Lower lobe of right lung (tissue), 2 donors: ENCODE results near the gene DOCK8. TPM values are rescaled to one million over a fixed set of nuclear protein-coding genes. Genes with fewer than 3 reads are reported as not detected.

Source experiments
- ATAC-seq, 2 donors: fragments of 200-7000 bp; cut with Tn5 transposase; one replicate each; pipeline ENCODE4 v1.9.1; 2020 to 2022; ENCODE audit warnings: mild to moderate bottlenecking in 2 of 2, moderate library complexity in 2 of 2
- DNase-seq: peaks from one replicate; pipeline ENCODE4 v3.0.0-alpha.2; 2020
- H3K27ac ChIP-seq: fragments of 200-600 bp; one replicate; pipeline ENCODE4 v1.8.0; 2022
- H3K27me3 ChIP-seq: fragments of 200-600 bp; one replicate; pipeline ENCODE4 v1.8.0; 2022; ENCODE audit warnings: low read depth
- H3K36me3 ChIP-seq: fragments of 200-600 bp; one replicate; pipeline ENCODE4 v1.8.0; 2022; ENCODE audit warnings: mild to moderate bottlenecking
- H3K4me1 ChIP-seq: fragments of 200-600 bp; one replicate; pipeline ENCODE4 v1.8.0; 2022
- H3K4me3 ChIP-seq: fragments of 200-600 bp; one replicate; pipeline ENCODE4 v1.8.0; 2022; ENCODE audit warnings: mild to moderate bottlenecking
- H3K9me3 ChIP-seq: fragments of 200-600 bp; one replicate; pipeline ENCODE4 v1.8.0; 2022
- CTCF ChIP-seq: fragments of 200-600 bp; IDR thresholded peaks from one replicate; pipeline ENCODE4 v1.8.0; 2022; ENCODE audit warnings: antibody characterized with exemption, mild to moderate bottlenecking
- intact Hi-C: fragments of 100-400 bp; cut with DNase I; formaldehyde crosslinking; loops from one replicate; pipeline ENCODE4 v1.11.0; 2022
- total RNA-seq: library from RNA; stranded (reverse); fragmentation: NEBNext Ultra II Directional; extraction: Animal tissue kit (Norgen Biotek cat#: 25700); gene quantifications from one replicate; pipeline ENCODE4 v1.2.1, GENCODE V29; 2021
- donor health status: DM: no; HTN: yes; CAD: no; lungs with severe emphysema.

The DOCK8 gene
- total RNA-seq, 1 donor from 2014 or later: 112 TPM

DNA sequence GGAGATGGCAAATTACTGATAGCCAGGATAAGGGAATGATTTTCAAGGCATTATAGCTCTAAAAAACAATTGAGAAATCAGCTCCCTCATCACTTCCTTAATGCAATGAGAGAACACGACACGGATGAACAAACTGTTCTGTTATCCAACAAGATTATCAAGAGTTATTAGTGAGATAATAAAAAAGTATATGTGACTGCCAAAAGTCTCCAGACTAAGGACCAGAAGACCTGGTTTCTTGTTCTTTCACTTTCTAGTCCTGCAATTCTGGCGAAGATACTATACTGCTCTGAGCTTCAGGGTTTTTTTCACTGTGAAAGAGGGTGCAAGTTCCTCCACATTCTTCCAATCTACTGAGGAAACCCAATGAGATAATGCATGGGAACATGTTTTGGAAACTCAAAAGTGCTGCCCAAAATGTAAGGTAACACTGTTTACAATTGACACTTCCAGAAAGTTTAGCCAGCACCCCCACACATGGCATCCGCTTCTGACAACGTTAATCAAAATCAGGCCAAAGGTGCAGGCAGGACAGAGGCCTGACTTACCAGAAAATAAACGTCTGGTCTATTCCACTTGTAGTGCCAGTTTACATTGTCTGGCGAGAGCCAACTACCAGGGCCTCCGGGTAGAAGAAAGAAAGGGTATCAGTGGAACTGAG lies 254.2 kb downstream of the DOCK8 start:
- Histone ChIP-seq H3K9me3 (no peaks in the 10 kb centered on the region), H3K4me1 (peaks cover 29% of the 10 kb centered on the region), H3K36me3 (peaks cover 16% of the 10 kb centered on the region), H3K27me3 (no peaks in the 10 kb centered on the region), H3K27ac (peak overlapping the region; percentile 83), H3K4me3 (peak overlapping the region; percentile 66)
- intact Hi-C loops: no loop called here
- TF ChIP-seq CTCF: no peak
- ATAC-seq (peak in 1 of 2 donors; percentile 20), DNase-seq (no peak)

- H3K36me3 ChIP-seq: peaks cover 8% of the 10 kb centered on the region
- peak; percentile 91 for DNase-seq
- H3K27ac ChIP-seq: peak overlapping the region; percentile 83
- peak overlapping the region; percentile 66 for H3K4me3 ChIP-seq
- TF ChIP-seq CTCF: no peak
- peak; percentile 96 to 98 for ATAC-seq
- intact Hi-C loops: no loop called here
- H3K9me3 ChIP-seq: no peaks in the 10 kb centered on the region
- peaks cover 29% of the 10 kb centered on the region for H3K4me1 ChIP-seq
- no peaks in the 10 kb centered on the region for H3K27me3 ChIP-seq
Observed at GRCh38 chr9:469672-470551, 255.2 kb downstream of the DOCK8 start.

DNA sequence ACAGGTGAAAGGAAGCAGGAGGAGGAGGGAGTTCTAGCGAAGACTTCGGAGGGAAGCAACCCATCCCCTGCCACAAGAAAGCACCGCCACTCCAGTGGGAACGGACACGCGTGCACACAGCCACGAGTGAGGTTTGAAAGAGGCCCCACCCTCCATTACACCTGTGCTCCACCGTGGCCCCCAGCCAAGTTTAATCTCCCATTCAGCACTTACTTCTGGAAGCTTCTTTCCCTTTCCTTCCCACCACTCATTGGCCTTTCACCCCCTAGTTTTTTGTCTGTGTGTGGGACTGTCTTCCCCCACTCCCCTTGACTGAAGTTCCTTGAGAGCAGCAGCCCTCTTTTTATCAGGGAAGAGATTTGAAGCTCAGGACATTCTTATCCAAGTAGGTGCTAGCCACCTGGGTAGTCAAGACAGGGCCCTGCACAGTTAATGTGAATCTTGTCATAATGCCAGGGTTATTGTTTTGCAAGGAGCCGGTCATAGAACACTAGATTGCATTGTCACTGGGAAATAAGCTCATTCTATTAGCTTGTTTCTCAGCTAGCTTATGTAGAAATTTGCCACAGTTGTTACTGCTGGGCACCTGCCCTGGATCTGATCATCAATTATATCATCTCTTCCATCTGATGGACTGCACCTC lies 256.0 kb downstream of the DOCK8 start:
- Histone ChIP-seq H3K27ac (peak overlapping the region; percentile 83), H3K4me1 (peaks cover 29% of the 10 kb centered on the region), H3K4me3 (peak overlapping the region; percentile 66), H3K9me3 (no peaks in the 10 kb centered on the region), H3K36me3 (peaks cover 3% of the 10 kb centered on the region), H3K27me3 (no peaks in the 10 kb centered on the region)
- ATAC-seq (peak; percentile 30 to 37), DNase-seq (peak; percentile 62)
- TF ChIP-seq CTCF: no peak
- intact Hi-C loops: no loop called here

DNA sequence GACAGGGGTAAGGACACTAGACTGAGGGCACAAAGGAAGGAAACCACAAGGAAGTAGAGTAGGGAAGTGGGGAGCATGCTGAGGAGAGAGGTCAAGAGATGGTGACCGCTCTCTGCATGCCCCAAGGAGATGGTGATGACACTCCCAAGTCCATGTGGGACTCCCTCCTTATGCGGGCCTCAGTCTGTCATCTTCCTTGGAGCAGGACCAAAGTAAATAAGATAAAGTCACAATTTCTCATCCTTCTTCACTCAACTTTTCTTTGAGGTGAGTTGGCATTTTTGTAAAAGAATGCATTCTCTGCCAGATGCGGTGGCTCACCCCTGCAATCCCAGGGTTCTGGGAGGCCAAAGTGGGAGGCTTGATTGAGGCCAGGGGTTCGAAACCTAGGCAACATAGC lies 256.7 kb downstream of the DOCK8 start:
- ATAC-seq: no peak

More for the DNA sequence above, 256.7 kb downstream of the DOCK8 start:
- H3K9me3 ChIP-seq: no peaks in the 10 kb centered on the region
- H3K4me3 ChIP-seq: peak overlapping the region; percentile 66
- H3K27ac ChIP-seq: peak overlapping the region; percentile 83
- no peak for TF ChIP-seq CTCF
- intact Hi-C loops: no loop called here
- H3K4me1 ChIP-seq: peaks cover 29% of the 10 kb centered on the region
- no peaks in the 10 kb centered on the region for H3K36me3 ChIP-seq
- no peaks in the 10 kb centered on the region for H3K27me3 ChIP-seq
- DNase-seq: no peak
